HepG2 (cell line): ENCODE measurements around the gene CPN1. TPM values are rescaled to one million over a fixed set of nuclear protein-coding genes. Genes with fewer than 3 reads are reported as not detected.
A peak's percentile ranks its signal among the peaks of the same experiment; 100 is the strongest.

Experiments
- FOXK1 ChIP-seq: sonication (generic); formaldehyde crosslinking; IDR thresholded peaks from 2 replicates; pipeline ENCODE4 v1.4.0; 2020; ENCODE audit warnings: low read depth, missing genetic modification reagents, borderline replicate concordance
- GZF1 ChIP-seq: sonication (generic); formaldehyde crosslinking; IDR thresholded peaks from 2 replicates; pipeline ENCODE4 v1.5.1; 2020; ENCODE audit warnings: mild to moderate bottlenecking, missing genetic modification reagents
- HNF1B ChIP-seq: sonication (generic); formaldehyde crosslinking; IDR thresholded peaks from 2 replicates; pipeline ENCODE4 v1.5.1; 2020; ENCODE audit warnings: mild to moderate bottlenecking, moderate library complexity, missing genetic modification reagents
- HNRNPL ChIP-seq: fragments of 200-400 bp; formaldehyde crosslinking; IDR thresholded peaks from 2 replicates; pipeline ENCODE4 v1.6.1; 2017; ENCODE audit warnings: mild to moderate bottlenecking, low read depth, low read length
- KAT8 ChIP-seq: IDR thresholded peaks from 2 replicates; pipeline ENCODE4 v1.6.1; 2016; ENCODE audit warnings: missing genetic modification reagents, missing compliant biosample characterization
- MAF1 ChIP-seq: sonication (generic); formaldehyde crosslinking; IDR thresholded peaks from 2 replicates; pipeline ENCODE4 v1.5.0; 2020; ENCODE audit warnings: missing genetic modification reagents, borderline replicate concordance
- MEIS1 ChIP-seq: sonication (generic); formaldehyde crosslinking; IDR thresholded peaks from 2 replicates; pipeline ENCODE4 v1.9.0; 2021; ENCODE audit warnings: mild to moderate bottlenecking, missing genetic modification reagents, moderate library complexity, borderline replicate concordance
- MTF1 ChIP-seq: sonication (generic); formaldehyde crosslinking; IDR thresholded peaks from 2 replicates; pipeline ENCODE4 v1.5.0; 2020; ENCODE audit warnings: missing genetic modification reagents
- NR2F2 ChIP-seq: IDR thresholded peaks from 2 replicates; pipeline ENCODE4 v1.6.1; 2012; ENCODE audit warnings: low read depth, inconsistent platforms, borderline replicate concordance
- POGZ ChIP-seq: sonication (generic); formaldehyde crosslinking; IDR thresholded peaks from 2 replicates; pipeline ENCODE4 v1.4.0; 2020; ENCODE audit warnings: mild to moderate bottlenecking, missing genetic modification reagents
- SALL1 ChIP-seq: sonication (generic); formaldehyde crosslinking; IDR thresholded peaks from 2 replicates; pipeline ENCODE4 v1.8.0; 2022; ENCODE audit warnings: mild to moderate bottlenecking, missing genetic modification reagents
- SMC3 ChIP-seq: IDR thresholded peaks from 2 replicates; pipeline ENCODE4 v1.6.1; 2011; ENCODE audit warnings: low read length, improper control_type of control experiment
- TEAD3 ChIP-seq: optimal IDR thresholded peaks from 2 replicates; pipeline ENCODE3; 2016; ENCODE audit warnings: borderline replicate concordance
- TFE3 ChIP-seq: IDR thresholded peaks from 2 replicates; pipeline ENCODE4 v1.6.1; 2016
- ZKSCAN8 ChIP-seq: IDR thresholded peaks from 2 replicates; pipeline ENCODE4 v1.6.1; 2016; ENCODE audit warnings: borderline replicate concordance, missing genetic modification reagents, missing compliant biosample characterization
- ZMYM2 ChIP-seq: sonication (generic); formaldehyde crosslinking; IDR thresholded peaks from 2 replicates; pipeline ENCODE4 v1.8.0; 2022; ENCODE audit warnings: mild to moderate bottlenecking, missing genetic modification reagents
- ZNF3 ChIP-seq: IDR thresholded peaks from 2 replicates; pipeline ENCODE4 v1.7.0; 2017; ENCODE audit warnings: inconsistent platforms
- ZNF710 ChIP-seq: sonication (generic); formaldehyde crosslinking; IDR thresholded peaks from 2 replicates; pipeline ENCODE4 v1.5.0; 2020; ENCODE audit warnings: mild to moderate bottlenecking, missing genetic modification reagents, borderline replicate concordance
- polyA plus RNA-seq, 8 experiments: library from polyadenylated mRNA; depleted of rRNA in 3 of 8; stranded (reverse) in 7 of 8; unstranded in 1 of 8; fragments of >200 nt; fragmentation: Illumina TruSeq in 4 of 8; extraction: Trizol in 4 of 8; gene quantifications; 2 replicates each; pipeline versions ENCODE4 v1.2.1 to v1.2.3, GENCODE V29; 2011 to 2016; ENCODE audit warnings: low read depth in 4 of 8, missing spikeins in 1 of 8, mixed read lengths in 1 of 8; ENCODE audit not compliant: insufficient read depth in 1 of 8
- total RNA-seq, 5 experiments: library from RNA; depleted of rRNA; stranded (reverse); fragments of >200 nt; fragmentation: Illumina TruSeq; extraction: Trizol; gene quantifications; 2 replicates each; pipeline ENCODE4 v1.2.3, GENCODE V29; 2016; ENCODE audit warnings: low read depth in 1 of 5

CPN1 gene
- total and polyA plus RNA-seq, 2 of the 13 experiments (the other 11 are each of a cell fraction or from before 2014, with no cell fraction given): 17.3 to 35.1 TPM

- TF ChIP-seq TFE3 (CRISPR knock-in tag) (no peak), GZF1 (no peak), MAF1 (CRISPR knock-in tag) (no peak), TEAD3 (CRISPR knock-in tag) (peak; percentile 20), ZNF3 (CRISPR knock-in tag) (no peak; the same call in none of the 2 replicates), ZKSCAN8 (CRISPR knock-in tag) (0 out of 2 replicates have a peak, but pooled peaks have one; percentile 55), KAT8 (0 out of 2 replicates have a peak, but pooled peaks have one; percentile 16), POGZ (CRISPR knock-in tag) (peak; percentile 68), SMC3 (peak; percentile 71), MEIS1 (no peak), HNRNPL (no peak), SALL1 (peak; percentile 55; the same call in 1 of the 2 replicates), NR2F2 (peak; percentile 19; the same call in 1 of the 2 replicates), ZMYM2 (no peak), ZNF710 (peak; percentile 81; the same call in 1 of the 2 replicates), FOXK1 (CRISPR knock-in tag) (peak; percentile 48; the same call in 1 of the 2 replicates), MTF1 (CRISPR knock-in tag) (no peak), HNF1B (CRISPR knock-in tag) (peak; percentile 40; the same call in 1 of the 2 replicates)
These were observed 19.0 kb upstream of the CPN1 start (continued) for GRCh38 chr10:100100651-100101184.
